K562 (cell line): ENCODE measurements around the gene PLCB4.

Experiments used
- CREM ChIP-seq: IDR thresholded peaks from 2 replicates; pipeline ENCODE4 v1.6.1; 2014; ENCODE audit warnings: antibody characterized with exemption, low read depth
- CTCF ChIP-seq, 3 experiments: IDR thresholded peaks in 2 of 3; conservative IDR thresholded peaks in 1 of 3; 2 replicates each; pipeline ENCODE4 v1.5.1; 2011 to 2012; ENCODE audit warnings: low read length in 3 of 3, mild to moderate bottlenecking in 3 of 3, control low read depth in 2 of 3, improper control_type of control experiment in 1 of 3, inconsistent platforms in 1 of 3, low read depth in 1 of 3, mixed read lengths in 1 of 3, moderate library complexity in 1 of 3; ENCODE audit not compliant: insufficient read depth in 2 of 3
- EZH2 ChIP-seq: IDR thresholded peaks from 2 replicates; pipeline ENCODE4 v1.6.1; 2012; ENCODE audit warnings: low read depth, mild to moderate bottlenecking, inconsistent platforms, low read length, borderline replicate concordance
- LEF1 ChIP-seq: fragments of 450-650 bp; IDR thresholded peaks from 2 replicates; pipeline ENCODE4 v1.6.1; 2016; ENCODE audit warnings: mild to moderate bottlenecking
- RNF2 ChIP-seq: sonication (generic); IDR thresholded peaks from 2 replicates; pipeline ENCODE4 v1.6.1; 2016
- SPI1 ChIP-seq: IDR thresholded peaks from 2 replicates; pipeline ENCODE4 v1.6.1; 2011; ENCODE audit warnings: low read depth, low read length, control low read depth, borderline replicate concordance
- STAG1 ChIP-seq: sonication (generic); formaldehyde crosslinking; IDR thresholded peaks from 2 replicates; pipeline ENCODE4 v1.5.0; 2020; ENCODE audit warnings: missing genetic modification reagents, borderline replicate concordance
- TF ChIP-seq, protein P1 (sequence below): sonication (generic); formaldehyde crosslinking; IDR thresholded peaks from 2 replicates; pipeline ENCODE4 v1.8.0; 2023; ENCODE audit warnings: mild to moderate bottlenecking, missing genetic modification reagents

- TF ChIP-seq LEF1 (no peak), RNF2 (no peak), CTCF (IDR thresholded peaks at IDR 0.05 in 2 of 3, conservative IDR thresholded peaks at IDR 0.05 in 1 of 3; ENCODE audit: insufficient read depth in 2 of 3, low read depth in 1 of 3, low read length in 3 of 3) (no peak), CREM (no peak), EZH2 (no peak), SPI1 (no peak), STAG1 (no peak)
- TF ChIP-seq, protein P1, sequence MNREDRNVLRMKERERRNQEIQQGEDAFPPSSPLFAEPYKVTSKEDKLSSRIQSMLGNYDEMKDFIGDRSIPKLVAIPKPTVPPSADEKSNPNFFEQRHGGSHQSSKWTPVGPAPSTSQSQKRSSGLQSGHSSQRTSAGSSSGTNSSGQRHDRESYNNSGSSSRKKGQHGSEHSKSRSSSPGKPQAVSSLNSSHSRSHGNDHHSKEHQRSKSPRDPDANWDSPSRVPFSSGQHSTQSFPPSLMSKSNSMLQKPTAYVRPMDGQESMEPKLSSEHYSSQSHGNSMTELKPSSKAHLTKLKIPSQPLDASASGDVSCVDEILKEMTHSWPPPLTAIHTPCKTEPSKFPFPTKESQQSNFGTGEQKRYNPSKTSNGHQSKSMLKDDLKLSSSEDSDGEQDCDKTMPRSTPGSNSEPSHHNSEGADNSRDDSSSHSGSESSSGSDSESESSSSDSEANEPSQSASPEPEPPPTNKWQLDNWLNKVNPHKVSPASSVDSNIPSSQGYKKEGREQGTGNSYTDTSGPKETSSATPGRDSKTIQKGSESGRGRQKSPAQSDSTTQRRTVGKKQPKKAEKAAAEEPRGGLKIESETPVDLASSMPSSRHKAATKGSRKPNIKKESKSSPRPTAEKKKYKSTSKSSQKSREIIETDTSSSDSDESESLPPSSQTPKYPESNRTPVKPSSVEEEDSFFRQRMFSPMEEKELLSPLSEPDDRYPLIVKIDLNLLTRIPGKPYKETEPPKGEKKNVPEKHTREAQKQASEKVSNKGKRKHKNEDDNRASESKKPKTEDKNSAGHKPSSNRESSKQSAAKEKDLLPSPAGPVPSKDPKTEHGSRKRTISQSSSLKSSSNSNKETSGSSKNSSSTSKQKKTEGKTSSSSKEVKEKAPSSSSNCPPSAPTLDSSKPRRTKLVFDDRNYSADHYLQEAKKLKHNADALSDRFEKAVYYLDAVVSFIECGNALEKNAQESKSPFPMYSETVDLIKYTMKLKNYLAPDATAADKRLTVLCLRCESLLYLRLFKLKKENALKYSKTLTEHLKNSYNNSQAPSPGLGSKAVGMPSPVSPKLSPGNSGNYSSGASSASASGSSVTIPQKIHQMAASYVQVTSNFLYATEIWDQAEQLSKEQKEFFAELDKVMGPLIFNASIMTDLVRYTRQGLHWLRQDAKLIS (CRISPR knock-in tag), result no peak
Observed at GRCh38 chr20:9338101-9338500, 269.2 kb downstream of the PLCB4 start.
